ENCODE measurements around the gene ITGB1. TPM values are rescaled to one million over a fixed set of nuclear protein-coding genes. Genes with fewer than 3 reads are reported as not detected.
A peak's percentile ranks its signal among the peaks of the same experiment; 100 is the strongest.

The ITGB1 gene
- total and polyA plus RNA-seq, 9 of the 15 experiments (the other 6 are each of a cell fraction or from before 2014, with no cell fraction given) = 40.2 to 194 (median 155) TPM

GRCh38 chr10:32982911-32983909 lies 25.2 kb upstream of the ITGB1 start:
- DNase-seq (ENCODE audit: extremely low read depth in 1 of 4, low spot score in 3 of 4) = no peak
- 0 out of 2 replicates have a peak, but pooled peaks have one; percentile 34 for TF ChIP-seq JUND (IDR thresholded peaks at IDR 0.05; ENCODE audit: borderline replicate concordance, low read depth, low read length)
- TF ChIP-seq JUND (tag; IDR thresholded peaks at IDR 0.05; ENCODE audit: borderline replicate concordance, low read depth, low read length) = 0 out of 3 replicates have a peak, but pooled peaks have one; percentile 15
- TF ChIP-seq HMBOX1 (IDR thresholded peaks at IDR 0.05) = peak; percentile 23; the same call in 1 of the 2 replicates
- 0 out of 2 replicates have a peak, but pooled peaks have one; percentile 19 for TF ChIP-seq ATF3 (IDR thresholded peaks at IDR 0.05)
- no peak for TF ChIP-seq ATF3 (CRISPR knock-in tag; conservative IDR thresholded peaks at IDR 0.05)
- TF ChIP-seq HBP1 (CRISPR knock-in tag; IDR thresholded peaks at IDR 0.05) = no peak
- peak; percentile 22; the same call in 1 of the 2 replicates for TF ChIP-seq SMARCA4 (IDR thresholded peaks at IDR 0.05)
- TF ChIP-seq ZC3H11A (IDR thresholded peaks at IDR 0.05; ENCODE audit: low read depth, low read length) = no peak
- TF ChIP-seq GTF2E2 (tag; IDR thresholded peaks at IDR 0.05) = peak; percentile 30; the same call in 1 of the 2 replicates
- peak overlapping the region; percentile 20 for H2AFZ ChIP-seq (ENCODE audit: low read depth, low read length)
- no peaks in the 10 kb centered on the region for H3K79me2 ChIP-seq (ENCODE audit: control insufficient read depth, insufficient read depth, low read length)
- no peak overlapping the region for H3K4me2 ChIP-seq (ENCODE audit: insufficient read depth, low read length)
- no peak overlapping the region for H3K9ac ChIP-seq (ENCODE audit: insufficient read depth in 1 of 2, low read depth in 2 of 2, low read length in 2 of 2)
- ATAC-seq = no peak
- intact Hi-C loops (cut with micrococcal nuclease) (no loop called here), in situ Hi-C loops (cut with MboI) (no loop called here)
- no peak for FAIRE-seq
- ChIA-PET POLR2A (interaction anchor here (1.8 kb wide), 1 partner anchor 26 kb away, joined by 4 read pairs; no protein-coding TSS in a partner anchor), CTCF (ENCODE audit: low intra/inter-chr PET ratio) (no interaction called here)
- WGBS (ENCODE audit: insufficient coverage, low coverage, missing lambda C conversion rate) = 71% methylated on average over 4 of the region's 4 CpGs
- no peaks in the 10 kb centered on the region for H3K27me3 ChIP-seq (ENCODE audit: control insufficient read depth in 2 of 2, insufficient read depth in 2 of 2, low read length in 2 of 2)
- no peak overlapping the region for H3K4me3 ChIP-seq
- no peaks in the 10 kb centered on the region for H3K9me3 ChIP-seq (replicated peaks; ENCODE audit: control insufficient read depth, insufficient read depth, low read depth, low read length)
- H3K36me3 ChIP-seq (ENCODE audit: control insufficient read depth, insufficient read depth, low read length) = no peaks in the 10 kb centered on the region
- no TSS peak for BruUV-seq (replicated peaks)
- H3K9me1 ChIP-seq (ENCODE audit: control insufficient read depth, insufficient read depth, low read length) = no peaks in the 10 kb centered on the region
- H4K20me1 ChIP-seq (replicated peaks; ENCODE audit: control insufficient read depth, insufficient read depth, low read length) = no peaks in the 10 kb centered on the region
- no peak overlapping the region for H3K27ac ChIP-seq (ENCODE audit: extremely low read depth, low read depth, low read length)
- H3K4me1 ChIP-seq (replicated peaks in 1 of 2; ENCODE audit: control insufficient read depth in 2 of 2, insufficient read depth in 2 of 2, low read length in 2 of 2) = peaks cover 22 to 38% of the 10 kb centered on the region in 2 experiments
